Stimulated activated memory B cell treated with anti-CD40 and anti-IgM and Interleukin-4, amounts not matched to agents 10 μg/mL and 1 μg/mL and 100 μg/mL, for 72 hours (primary cell): ENCODE data around the gene TTC8.
"Not testable (repeated sequence)": the region's sequence is repeated elsewhere in the genome, so short reads cannot be mapped to it uniquely, and the experiment has no call there.

ENCODE experiments used
- ATAC-seq: fragments of 150-1000 bp; cut with Tn5 transposase; 2 replicates; pipeline ENCODE4 v1.10.0; 2021
- H3K27ac Mint-ChIP-seq: one replicate; pipeline ENCODE4 v1.8.0; 2022; ENCODE audit warnings: mild to moderate bottlenecking, mixed read lengths
- H3K27me3 Mint-ChIP-seq: one replicate; pipeline ENCODE4 v1.8.0; 2022; ENCODE audit warnings: mixed read lengths
- H3K36me3 Mint-ChIP-seq: one replicate; pipeline ENCODE4 v1.8.0; 2022; ENCODE audit warnings: mixed read lengths
- H3K4me1 Mint-ChIP-seq: one replicate; pipeline ENCODE4 v1.8.0; 2022; ENCODE audit warnings: mixed read lengths
- H3K4me3 Mint-ChIP-seq: one replicate; pipeline ENCODE4 v1.8.0; 2022; ENCODE audit warnings: mild to moderate bottlenecking, moderate library complexity, mixed read lengths
- H3K9me3 Mint-ChIP-seq: one replicate; pipeline ENCODE4 v1.8.0; 2022; ENCODE audit warnings: mixed read lengths

TTC8 gene

DNA sequence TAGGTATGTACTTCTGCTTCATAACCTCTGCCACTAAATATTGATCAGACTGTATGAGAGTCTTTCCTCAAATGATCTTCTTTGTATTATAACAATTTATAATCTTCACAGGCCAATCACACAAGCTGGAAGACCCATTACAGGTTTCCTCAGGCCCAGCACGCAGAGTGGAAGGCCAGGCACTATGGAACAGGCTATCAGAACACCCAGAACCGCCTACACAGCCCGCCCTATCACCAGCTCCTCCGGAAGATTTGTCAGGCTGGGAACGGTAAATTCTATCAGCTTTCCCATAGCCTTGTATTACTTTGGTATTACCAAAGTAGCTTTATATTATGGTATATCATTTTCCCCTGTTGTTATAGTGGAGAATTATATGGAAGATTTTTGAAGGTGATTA is 16.5 kb downstream of the TTC8 start:
- H3K9me3 Mint-ChIP-seq, result no peaks in the 10 kb centered on the region
- no peak overlapping the region for H3K27ac Mint-ChIP-seq
- no peak overlapping the region for H3K4me3 Mint-ChIP-seq
- H3K4me1 Mint-ChIP-seq, result no peaks in the 10 kb centered on the region
- H3K27me3 Mint-ChIP-seq, result no peaks in the 10 kb centered on the region
- ATAC-seq, result no peak
- peaks cover 27% of the 10 kb centered on the region for H3K36me3 Mint-ChIP-seq

- Mint-ChIP-seq H3K4me1 (no peaks in the 10 kb centered on the region), H3K9me3 (no peaks in the 10 kb centered on the region), H3K27ac (no peak overlapping the region), H3K27me3 (no peaks in the 10 kb centered on the region), H3K36me3 (peaks cover 29% of the 10 kb centered on the region), H3K4me3 (no peak overlapping the region)
- ATAC-seq, result no peak
Observed at GRCh38 chr14:88841741-88842140, 17.3 kb downstream of the TTC8 start.

DNA sequence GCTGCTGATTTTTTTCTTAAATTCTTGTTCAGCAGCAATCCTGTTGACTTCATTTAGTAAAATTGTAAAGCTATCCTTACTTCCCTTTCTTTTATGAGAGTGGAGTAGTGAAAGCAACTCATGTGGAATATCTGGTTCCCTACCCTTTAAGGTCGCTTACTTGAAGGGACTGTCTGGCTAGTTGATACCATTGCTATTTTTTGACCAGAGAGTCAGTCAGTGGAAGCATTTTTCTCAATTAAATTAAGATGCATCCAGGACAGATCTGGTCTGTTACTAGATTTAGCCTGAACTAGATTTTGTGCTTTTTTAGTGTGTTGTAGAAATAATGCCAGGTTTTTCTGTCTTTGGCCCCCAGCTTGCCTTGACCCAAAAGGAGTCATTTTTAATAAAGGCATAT is 18.0 kb downstream of the TTC8 start:
- Mint-ChIP-seq H3K27ac (no peak overlapping the region), H3K36me3 (peaks cover 24% of the 10 kb centered on the region), H3K9me3 (no peaks in the 10 kb centered on the region), H3K4me1 (no peaks in the 10 kb centered on the region), H3K4me3 (no peak overlapping the region), H3K27me3 (no peaks in the 10 kb centered on the region)
- no peak for ATAC-seq

DNA sequence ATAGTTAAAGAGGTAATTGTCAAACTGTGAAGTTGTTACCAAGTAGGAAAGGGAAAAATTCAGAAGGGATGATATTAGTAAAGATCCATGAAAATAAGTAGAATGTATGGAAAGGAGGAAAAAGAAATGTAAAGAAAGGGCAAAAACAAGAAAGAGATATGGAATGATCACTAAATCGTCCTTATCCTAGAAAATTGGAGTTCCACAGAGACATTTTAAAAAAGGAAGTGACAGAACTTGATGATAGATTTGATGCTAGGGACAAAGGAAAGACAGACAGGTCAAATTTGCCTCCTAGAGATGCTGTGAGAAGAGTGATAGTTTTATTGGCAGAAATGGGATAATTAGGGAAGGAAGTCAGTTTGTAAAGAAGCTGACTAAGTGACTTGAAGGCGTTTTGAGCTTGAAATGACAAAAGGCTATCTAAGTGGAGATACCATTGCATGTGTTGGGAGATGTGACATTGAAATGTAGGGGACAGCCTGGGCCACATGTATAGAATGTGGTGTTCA is 20.6 kb downstream of the TTC8 start:
- Mint-ChIP-seq H3K27me3 (no peaks in the 10 kb centered on the region), H3K4me3 (no peak overlapping the region), H3K27ac (no peak overlapping the region), H3K4me1 (no peaks in the 10 kb centered on the region), H3K9me3 (no peaks in the 10 kb centered on the region), H3K36me3 (peaks cover 24% of the 10 kb centered on the region)
- no peak for ATAC-seq

DNA sequence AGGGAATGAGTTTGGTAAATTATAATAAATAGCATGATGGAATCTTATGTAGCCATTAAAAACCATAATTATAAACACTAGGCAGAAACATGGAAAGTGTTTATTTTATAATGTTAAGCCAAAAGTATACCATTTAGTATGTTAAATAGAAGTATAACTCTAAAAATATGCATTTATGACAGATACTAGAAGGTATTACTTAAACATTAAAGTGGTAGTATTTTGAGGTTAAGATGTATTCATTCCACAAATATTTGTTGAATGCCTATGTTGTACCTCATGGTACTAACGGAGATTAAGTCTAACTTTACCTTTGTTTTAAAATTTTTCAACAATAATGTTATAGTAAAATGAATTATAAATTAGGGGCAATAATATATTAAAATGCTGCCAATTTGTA is 24.1 kb downstream of the TTC8 start:
- ATAC-seq, result no peak
- H3K4me3 Mint-ChIP-seq, result no peak overlapping the region
- no peaks in the 10 kb centered on the region for H3K4me1 Mint-ChIP-seq
- H3K27me3 Mint-ChIP-seq, result no peaks in the 10 kb centered on the region
- H3K27ac Mint-ChIP-seq, result no peak overlapping the region
- peaks cover 13% of the 10 kb centered on the region for H3K36me3 Mint-ChIP-seq
- no peaks in the 10 kb centered on the region for H3K9me3 Mint-ChIP-seq

GRCh38 chr14:88849716-88850115 is 25.3 kb downstream of the TTC8 start:
- H3K4me3 Mint-ChIP-seq, result no peak overlapping the region
- H3K27ac Mint-ChIP-seq, result no peak overlapping the region
- H3K36me3 Mint-ChIP-seq, result peaks cover 14% of the 10 kb centered on the region
- no peak for ATAC-seq
- no peaks in the 10 kb centered on the region for H3K9me3 Mint-ChIP-seq
- H3K27me3 Mint-ChIP-seq, result no peaks in the 10 kb centered on the region
- H3K4me1 Mint-ChIP-seq, result no peaks in the 10 kb centered on the region

- H3K4me3 Mint-ChIP-seq, result no peak overlapping the region
- no peaks in the 10 kb centered on the region for H3K27me3 Mint-ChIP-seq
- no peaks in the 10 kb centered on the region for H3K9me3 Mint-ChIP-seq
- peaks cover 6% of the 10 kb centered on the region for H3K36me3 Mint-ChIP-seq
- no peak overlapping the region for H3K27ac Mint-ChIP-seq
- ATAC-seq, result no peak
- no peaks in the 10 kb centered on the region for H3K4me1 Mint-ChIP-seq
Observed at GRCh38 chr14:88851587-88851986, 27.1 kb downstream of the TTC8 start.

DNA sequence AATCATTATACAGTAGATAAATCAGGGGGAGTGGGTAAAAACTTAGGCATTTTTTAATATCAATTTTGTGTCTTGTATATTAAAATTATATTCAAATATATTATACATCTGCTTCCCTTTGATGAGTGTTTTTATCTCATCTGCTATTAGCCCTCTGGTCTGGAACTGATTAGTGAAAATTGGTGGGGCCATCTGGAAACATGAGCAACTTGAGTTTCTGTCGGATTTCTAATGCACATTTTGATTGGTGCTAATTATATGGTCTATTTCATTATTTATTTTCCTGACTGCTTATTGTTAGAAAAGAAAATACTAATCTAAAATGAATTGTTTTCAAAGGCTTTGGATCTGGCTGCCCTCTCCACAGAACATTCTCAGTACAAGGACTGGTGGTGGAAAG is 28.2 kb downstream of the TTC8 start:
- Mint-ChIP-seq H3K27me3 (no peaks in the 10 kb centered on the region), H3K9me3 (no peaks in the 10 kb centered on the region), H3K4me1 (no peaks in the 10 kb centered on the region), H3K27ac (no peak overlapping the region), H3K36me3 (peaks cover 6% of the 10 kb centered on the region), H3K4me3 (no peak overlapping the region)
- no peak for ATAC-seq

DNA sequence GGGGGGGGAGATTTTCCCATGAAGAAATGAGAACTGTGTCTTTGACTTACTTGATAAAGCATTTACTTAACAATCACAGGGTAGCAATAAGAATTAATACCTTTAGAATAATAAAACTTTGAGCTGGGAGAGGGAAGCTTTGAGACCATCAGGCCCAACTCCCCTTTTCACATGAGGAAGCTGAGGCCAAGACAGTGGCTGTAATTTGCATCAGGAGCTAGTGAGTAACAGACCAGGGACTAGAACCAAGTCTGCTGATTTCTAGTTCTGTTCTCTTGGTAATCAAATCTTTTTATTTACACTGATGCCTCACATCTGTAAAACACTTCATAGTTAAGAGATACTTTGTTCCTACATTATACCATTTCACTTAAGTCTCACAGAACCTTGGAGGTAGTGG is 28.7 kb downstream of the TTC8 start:
- Mint-ChIP-seq H3K4me3 (no peak overlapping the region), H3K27me3 (no peaks in the 10 kb centered on the region), H3K4me1 (no peaks in the 10 kb centered on the region), H3K36me3 (peaks cover 6% of the 10 kb centered on the region), H3K27ac (no peak overlapping the region), H3K9me3 (no peaks in the 10 kb centered on the region)
- no peak for ATAC-seq

DNA sequence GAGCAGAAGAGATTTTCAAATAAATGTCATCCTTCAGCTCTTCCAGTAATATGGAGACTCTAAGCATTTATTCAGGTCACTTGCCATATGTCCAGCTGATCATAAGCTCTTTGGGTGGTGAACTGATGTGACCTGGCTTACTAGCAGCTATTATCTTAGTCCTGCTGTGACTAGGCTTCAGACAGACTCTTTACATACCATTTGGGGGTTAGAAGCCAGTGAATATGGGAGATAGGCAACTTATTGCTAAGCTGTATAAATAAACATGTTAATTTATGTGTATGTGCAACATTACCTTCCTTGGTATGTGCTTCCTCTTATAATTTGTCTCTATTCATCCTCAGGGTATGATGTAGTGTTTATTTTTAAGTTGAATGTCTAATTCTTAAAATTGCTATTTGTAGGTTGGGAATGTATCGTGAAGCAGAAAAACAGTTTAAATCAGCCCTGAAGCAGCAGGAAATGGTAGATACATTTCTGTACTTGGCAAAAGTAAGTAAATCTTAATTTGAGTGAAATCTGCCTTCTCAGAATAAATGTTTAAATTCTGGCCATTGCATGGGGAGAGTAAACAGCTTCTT is 32.4 kb downstream of the TTC8 start:
- no peak for ATAC-seq
- Mint-ChIP-seq H3K4me1 (no peaks in the 10 kb centered on the region), H3K4me3 (no peak overlapping the region), H3K9me3 (peaks cover 4% of the 10 kb centered on the region), H3K36me3 (peaks cover 21% of the 10 kb centered on the region), H3K27me3 (no peaks in the 10 kb centered on the region), H3K27ac (no peak overlapping the region)

DNA sequence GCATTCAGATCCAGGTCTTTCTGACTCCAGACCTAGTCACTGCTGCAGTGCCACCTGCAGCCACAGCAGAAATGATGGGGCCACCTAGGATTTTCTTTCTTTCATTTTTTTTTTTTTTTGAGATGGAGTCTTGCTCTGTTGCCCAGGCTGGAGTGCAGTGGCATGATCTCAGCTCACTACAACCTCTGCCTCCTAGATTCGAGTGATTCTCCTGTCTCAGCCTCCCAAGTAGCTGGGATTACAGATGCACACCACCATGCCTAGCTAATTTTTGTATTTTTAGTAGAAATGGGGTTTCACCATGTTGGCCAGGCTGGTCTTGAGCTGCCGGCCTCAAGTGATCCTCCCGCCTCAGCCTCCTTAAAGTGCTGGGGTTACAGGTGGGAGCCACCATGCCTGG is 33.4 kb downstream of the TTC8 start:
- not testable (repeated sequence) for H3K4me3 Mint-ChIP-seq, H3K9me3 Mint-ChIP-seq, H3K27ac Mint-ChIP-seq, H3K4me1 Mint-ChIP-seq, H3K27me3 Mint-ChIP-seq, ATAC-seq
- H3K36me3 Mint-ChIP-seq, result peaks cover 25% of the 10 kb centered on the region

- not testable (repeated sequence) for ATAC-seq, H3K27ac Mint-ChIP-seq, H3K9me3 Mint-ChIP-seq, H3K27me3 Mint-ChIP-seq, H3K4me1 Mint-ChIP-seq, H3K4me3 Mint-ChIP-seq
- peaks cover 25% of the 10 kb centered on the region for H3K36me3 Mint-ChIP-seq
Observed at GRCh38 chr14:88859118-88859517, 34.7 kb downstream of the TTC8 start.

- H3K27ac Mint-ChIP-seq, result no peak overlapping the region
- H3K4me3 Mint-ChIP-seq, result no peak overlapping the region
- peaks cover 19% of the 10 kb centered on the region for H3K36me3 Mint-ChIP-seq
- peaks cover 4% of the 10 kb centered on the region for H3K9me3 Mint-ChIP-seq
- ATAC-seq, result no peak
- H3K27me3 Mint-ChIP-seq, result no peaks in the 10 kb centered on the region
- H3K4me1 Mint-ChIP-seq, result no peaks in the 10 kb centered on the region
Observed at GRCh38 chr14:88863167-88863566, 38.7 kb downstream of the TTC8 start.

DNA sequence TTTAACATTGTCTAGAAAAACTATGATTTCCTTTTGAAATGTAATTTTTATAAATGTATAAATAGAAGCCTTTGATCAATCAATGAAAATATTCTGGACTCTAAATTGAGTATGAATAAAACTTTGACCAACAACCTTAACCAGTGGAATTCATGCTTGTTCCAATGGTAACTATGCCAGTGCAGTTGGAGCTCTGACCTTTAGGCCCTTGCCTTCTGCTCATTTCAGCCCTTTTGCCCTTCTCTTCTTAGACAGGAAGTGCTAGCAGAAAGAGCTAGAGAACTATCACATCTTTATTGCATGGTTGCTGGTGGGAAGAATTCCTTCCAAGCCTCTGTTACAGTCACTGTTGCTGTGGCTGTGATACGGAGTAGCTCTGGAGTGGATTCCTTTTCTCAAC is 39.7 kb downstream of the TTC8 start:
- H3K27ac Mint-ChIP-seq, result no peak overlapping the region
- H3K36me3 Mint-ChIP-seq, result peaks cover 15% of the 10 kb centered on the region
- no peaks in the 10 kb centered on the region for H3K27me3 Mint-ChIP-seq
- H3K9me3 Mint-ChIP-seq, result peaks cover 1% of the 10 kb centered on the region
- no peaks in the 10 kb centered on the region for H3K4me1 Mint-ChIP-seq
- no peak overlapping the region for H3K4me3 Mint-ChIP-seq
- ATAC-seq, result no peak

- no peak overlapping the region for H3K4me3 Mint-ChIP-seq
- ATAC-seq, result no peak
- H3K9me3 Mint-ChIP-seq, result no peaks in the 10 kb centered on the region
- no peak overlapping the region for H3K27ac Mint-ChIP-seq
- peaks cover 10% of the 10 kb centered on the region for H3K36me3 Mint-ChIP-seq
- no peaks in the 10 kb centered on the region for H3K4me1 Mint-ChIP-seq
- H3K27me3 Mint-ChIP-seq, result no peaks in the 10 kb centered on the region
Observed at GRCh38 chr14:88866305-88866704, 41.9 kb downstream of the TTC8 start.

- ATAC-seq, result peak; percentile 54
- Mint-ChIP-seq H3K9me3 (no peaks in the 10 kb centered on the region), H3K36me3 (peaks cover 18% of the 10 kb centered on the region), H3K4me1 (no peaks in the 10 kb centered on the region), H3K27me3 (no peaks in the 10 kb centered on the region), H3K4me3 (no peak overlapping the region), H3K27ac (no peak overlapping the region)
Observed at GRCh38 chr14:88868558-88869159, 44.2 kb downstream of the TTC8 start.
